Left lung (tissue), 10 donors: Measurements from ENCODE around the gene LEP. TPM values are rescaled to one million over a fixed set of nuclear protein-coding genes. Genes with fewer than 3 reads are reported as not detected.

Experiments used
- ATAC-seq: fragments of 200-7000 bp; cut with Tn5 transposase; one replicate; pipeline ENCODE4 v1.9.1; 2020; ENCODE audit warnings: moderate library complexity
- DNase-seq, 4 donors: peaks; one replicate each; pipeline ENCODE4 v3.0.0-alpha.2; 2013 to 2020
- H3K27ac ChIP-seq, 2 donors: fragments of 200-600 bp; sonication (generic) in 1 of 2; one replicate each; pipeline versions ENCODE4 v1.5.0 to v1.8.0; 2020 to 2021
- H3K27me3 ChIP-seq, 2 donors: fragments of 200-600 bp; sonication (generic) in 1 of 2; one replicate each; pipeline versions ENCODE4 v1.5.0 to v1.8.0; 2020 to 2021
- H3K36me3 ChIP-seq, 2 donors: fragments of 200-600 bp; sonication (generic) in 1 of 2; one replicate each; pipeline versions ENCODE4 v1.5.0 to v1.8.0; 2020 to 2021
- H3K4me1 ChIP-seq, 2 donors: fragments of 200-600 bp; one replicate each; pipeline ENCODE4 v1.8.0; 2021
- H3K4me3 ChIP-seq, 2 donors: fragments of 200-600 bp; sonication (generic) in 1 of 2; one replicate each; pipeline versions ENCODE4 v1.5.0 to v1.8.0; 2020 to 2021; ENCODE audit warnings: mild to moderate bottlenecking in 1 of 2
- H3K9me3 ChIP-seq, 2 donors: fragments of 200-600 bp; sonication (generic) in 1 of 2; one replicate each; pipeline versions ENCODE4 v1.5.0 to v1.8.0; 2020 to 2021
- intact Hi-C, 2 donors: fragments of 100-400 bp; cut with DNase I; formaldehyde crosslinking; loops; one replicate each; pipeline versions ENCODE4 v1.11.2 to v1.14.2; 2022
- polyA plus RNA-seq, 6 donors: library from polyadenylated mRNA; unstranded; fragments of 120-200 nt; gene quantifications; one replicate each; pipeline ENCODE4 v1.2.1, GENCODE V29; 2013; ENCODE audit not compliant: insufficient read length in 6 of 6
- total RNA-seq, 2 donors: library from RNA; stranded (reverse); fragmentation: NEBNext Ultra II Directional; extraction: Animal tissue kit (Norgen Biotek cat#: 25700); gene quantifications; one replicate each; pipeline ENCODE4 v1.2.1, GENCODE V29; 2021
- TF ChIP-seq, protein P1 (sequence below), 2 donors: fragments of 200-600 bp; sonication (generic) in 1 of 2; IDR thresholded peaks; one replicate each; pipeline versions ENCODE4 v1.5.0 to v1.8.0; 2021; ENCODE audit warnings: antibody characterized with exemption in 2 of 2
- donor health status: DM: no; HTN: yes; CAD: no.
- donor health status: DM: no; HTN: no; CAD: no.

The LEP gene
- total and polyA plus RNA-seq, 8 donors, result 0.04 to 0.16 (median 0.11) TPM

DNA sequence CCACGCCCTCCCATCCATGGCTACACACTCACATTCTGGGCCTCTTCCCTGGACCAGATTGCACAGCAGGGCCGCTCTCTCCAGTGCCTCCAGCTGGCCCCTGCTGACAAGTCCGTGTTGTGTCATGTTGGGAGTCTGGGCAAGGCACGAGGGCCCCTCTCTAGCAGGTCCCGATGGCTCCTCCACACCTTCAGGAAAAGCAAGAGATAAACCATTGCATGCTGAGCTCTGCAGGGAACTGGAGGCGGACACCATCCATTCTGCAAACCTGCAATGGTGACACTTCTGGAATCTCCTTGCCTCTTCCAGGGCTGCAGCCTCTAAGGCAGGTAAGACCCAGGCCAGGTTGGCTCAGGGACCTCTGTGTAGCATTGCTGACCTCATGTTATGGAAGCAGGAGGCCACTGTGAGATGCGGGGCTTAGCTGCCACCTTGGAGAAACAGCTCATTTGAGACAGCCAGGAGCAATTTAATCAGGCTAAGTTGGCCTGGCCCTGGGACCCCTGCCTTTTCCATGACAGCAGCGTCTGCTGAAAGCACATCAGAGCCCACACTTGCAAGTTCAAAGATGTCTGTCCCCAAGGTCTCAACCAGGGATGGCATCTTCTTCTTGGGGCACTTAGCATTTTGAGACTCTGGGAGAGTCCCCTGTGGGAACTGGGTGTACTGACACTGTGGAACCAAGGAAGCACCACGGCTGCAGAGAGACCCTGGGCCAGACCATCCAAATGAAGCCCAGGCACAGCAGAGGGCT, 34.2 kb upstream of the LEP start:
- intact Hi-C loops, result loop anchor here (5.0 to 10.0 kb wide), 3 partner anchors 70 to 502 kb away; no protein-coding TSS in a partner anchor
- DNase-seq, result no peak
- no peak for ATAC-seq
- Histone ChIP-seq H3K27me3 (peaks cover 18 to 83% of the 10 kb centered on the region in 2 donors), H3K9me3 (no peaks in the 10 kb centered on the region), H3K36me3 (no peaks in the 10 kb centered on the region), H3K4me3 (no peak overlapping the region), H3K27ac (no peak overlapping the region), H3K4me1 (peaks cover 0 to 6% of the 10 kb centered on the region in 2 donors)
- TF ChIP-seq, protein P1, sequence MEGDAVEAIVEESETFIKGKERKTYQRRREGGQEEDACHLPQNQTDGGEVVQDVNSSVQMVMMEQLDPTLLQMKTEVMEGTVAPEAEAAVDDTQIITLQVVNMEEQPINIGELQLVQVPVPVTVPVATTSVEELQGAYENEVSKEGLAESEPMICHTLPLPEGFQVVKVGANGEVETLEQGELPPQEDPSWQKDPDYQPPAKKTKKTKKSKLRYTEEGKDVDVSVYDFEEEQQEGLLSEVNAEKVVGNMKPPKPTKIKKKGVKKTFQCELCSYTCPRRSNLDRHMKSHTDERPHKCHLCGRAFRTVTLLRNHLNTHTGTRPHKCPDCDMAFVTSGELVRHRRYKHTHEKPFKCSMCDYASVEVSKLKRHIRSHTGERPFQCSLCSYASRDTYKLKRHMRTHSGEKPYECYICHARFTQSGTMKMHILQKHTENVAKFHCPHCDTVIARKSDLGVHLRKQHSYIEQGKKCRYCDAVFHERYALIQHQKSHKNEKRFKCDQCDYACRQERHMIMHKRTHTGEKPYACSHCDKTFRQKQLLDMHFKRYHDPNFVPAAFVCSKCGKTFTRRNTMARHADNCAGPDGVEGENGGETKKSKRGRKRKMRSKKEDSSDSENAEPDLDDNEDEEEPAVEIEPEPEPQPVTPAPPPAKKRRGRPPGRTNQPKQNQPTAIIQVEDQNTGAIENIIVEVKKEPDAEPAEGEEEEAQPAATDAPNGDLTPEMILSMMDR (IDR thresholded peaks at IDR 0.05), result no peak

DNA sequence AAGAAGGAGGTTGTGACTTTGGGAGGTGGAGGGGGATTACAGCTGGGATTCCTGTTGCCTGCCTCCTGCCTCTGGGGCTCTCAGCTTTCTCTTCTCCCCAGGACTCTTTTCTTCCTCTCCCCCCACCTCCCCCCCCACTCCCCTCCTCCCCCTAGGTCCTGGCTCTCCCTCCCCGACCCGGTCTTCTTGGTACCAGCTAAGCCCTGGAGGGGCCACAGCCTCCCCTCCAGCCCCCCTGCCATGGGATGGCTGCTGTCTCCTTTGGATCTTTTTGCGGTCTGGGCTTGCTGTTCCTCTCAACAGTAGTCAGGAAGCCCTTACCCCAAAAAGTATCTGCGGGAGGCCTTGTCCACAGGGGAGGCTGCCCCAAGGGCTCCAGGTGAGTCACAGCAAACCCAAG, 33.5 kb upstream of the LEP start:
- Histone ChIP-seq H3K27ac (no peak overlapping the region), H3K36me3 (no peaks in the 10 kb centered on the region), H3K9me3 (no peaks in the 10 kb centered on the region), H3K27me3 (peaks cover 11 to 76% of the 10 kb centered on the region in 2 donors), H3K4me3 (no peak overlapping the region), H3K4me1 (peaks cover 0 to 6% of the 10 kb centered on the region in 2 donors)
- DNase-seq, result no peak
- intact Hi-C loops, result loop anchor here (5.0 to 10.0 kb wide), 3 partner anchors 70 to 503 kb away; no protein-coding TSS in a partner anchor
- ATAC-seq, result no peak
- TF ChIP-seq, protein P1 (IDR thresholded peaks at IDR 0.05), result no peak

DNA sequence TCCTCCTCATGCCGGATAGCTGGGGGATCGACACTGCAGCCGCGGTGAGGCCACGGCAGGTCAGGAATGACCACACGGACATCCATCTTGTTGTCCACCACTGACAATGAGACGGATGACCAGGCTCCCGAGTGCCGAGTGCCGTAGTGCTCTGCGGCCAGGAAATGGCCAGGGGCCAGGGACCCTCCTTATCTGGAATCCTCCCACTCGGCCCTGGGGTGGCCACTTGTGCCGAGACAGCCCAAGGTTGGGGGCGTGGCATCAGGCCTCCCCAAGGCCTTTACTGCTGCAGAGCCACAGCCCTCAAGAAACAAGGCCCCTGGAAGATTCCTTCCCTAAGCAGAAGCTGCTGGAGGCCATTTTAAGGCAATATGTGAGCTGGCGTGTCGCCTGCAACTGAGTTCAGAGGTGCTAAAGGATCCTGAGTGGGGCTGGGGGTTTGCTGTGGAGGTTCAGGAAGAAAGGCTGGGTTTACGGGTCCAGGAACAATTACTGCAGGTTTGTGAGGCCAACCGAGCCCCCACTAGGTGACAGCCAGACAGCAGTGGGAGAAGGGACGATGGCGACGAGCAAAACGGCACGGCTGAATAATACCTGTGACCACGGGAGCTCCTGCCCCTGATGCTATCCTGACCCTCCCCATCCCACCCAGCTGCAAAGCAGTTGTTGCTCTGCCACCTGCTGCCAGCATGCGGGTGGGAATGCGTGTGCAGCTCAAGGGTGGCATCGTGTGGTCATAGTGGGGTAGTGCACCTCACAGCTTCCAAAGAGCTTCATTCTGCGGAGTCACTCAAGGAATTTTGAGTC, 31.6 kb upstream of the LEP start:
- intact Hi-C loops, result loop anchor here (5.0 to 10.0 kb wide), 3 partner anchors 72 to 505 kb away; no protein-coding TSS in a partner anchor
- H3K4me1 ChIP-seq, result peaks cover 0 to 6% of the 10 kb centered on the region in 2 donors

DNA sequence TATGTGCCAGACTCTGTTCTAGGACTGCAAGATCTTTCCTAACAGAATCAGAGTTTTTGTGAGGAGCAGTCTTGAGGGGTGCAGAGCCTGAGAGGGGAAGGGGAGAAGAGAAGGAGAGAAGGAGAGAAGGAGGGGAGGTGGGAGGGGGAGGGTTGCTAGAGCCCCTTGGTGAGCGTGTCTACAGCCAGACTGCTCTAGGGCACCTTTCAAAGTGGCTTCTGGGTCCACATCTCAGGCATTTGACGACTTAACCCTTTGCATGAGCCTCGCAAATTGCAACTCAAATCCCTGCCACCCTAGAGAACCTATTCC, 31.1 kb upstream of the LEP start:
- DNase-seq (no peak), ATAC-seq (no peak)
- H3K9me3 ChIP-seq, result no peaks in the 10 kb centered on the region
- TF ChIP-seq, protein P1 (IDR thresholded peaks at IDR 0.05), result no peak
- H3K4me3 ChIP-seq, result no peak overlapping the region
- H3K4me1 ChIP-seq, result peaks cover 0 to 6% of the 10 kb centered on the region in 2 donors
- H3K36me3 ChIP-seq, result no peaks in the 10 kb centered on the region
- H3K27me3 ChIP-seq, result peaks cover 0 to 53% of the 10 kb centered on the region in 2 donors
- H3K27ac ChIP-seq, result no peak overlapping the region
- intact Hi-C loops, result no loop called here

More for the DNA sequence above, 31.6 kb upstream of the LEP start:
- Histone ChIP-seq H3K36me3 (no peaks in the 10 kb centered on the region), H3K9me3 (no peaks in the 10 kb centered on the region), H3K27ac (no peak overlapping the region), H3K4me3 (no peak overlapping the region), H3K27me3 (peaks cover 0 to 58% of the 10 kb centered on the region in 2 donors)
- TF ChIP-seq, protein P1 (IDR thresholded peaks at IDR 0.05), result peak; percentile 96 to 97
- DNase-seq (peak; percentile 67 to 88 (median 78)), ATAC-seq (peak; percentile 99)
